ENCODE measurements around the gene PRDM16.

The PRDM16 gene

GRCh38 chr1:3312310-3312897 lies 243.4 kb downstream of the PRDM16 start:
- DNase-seq: no peak

DNA sequence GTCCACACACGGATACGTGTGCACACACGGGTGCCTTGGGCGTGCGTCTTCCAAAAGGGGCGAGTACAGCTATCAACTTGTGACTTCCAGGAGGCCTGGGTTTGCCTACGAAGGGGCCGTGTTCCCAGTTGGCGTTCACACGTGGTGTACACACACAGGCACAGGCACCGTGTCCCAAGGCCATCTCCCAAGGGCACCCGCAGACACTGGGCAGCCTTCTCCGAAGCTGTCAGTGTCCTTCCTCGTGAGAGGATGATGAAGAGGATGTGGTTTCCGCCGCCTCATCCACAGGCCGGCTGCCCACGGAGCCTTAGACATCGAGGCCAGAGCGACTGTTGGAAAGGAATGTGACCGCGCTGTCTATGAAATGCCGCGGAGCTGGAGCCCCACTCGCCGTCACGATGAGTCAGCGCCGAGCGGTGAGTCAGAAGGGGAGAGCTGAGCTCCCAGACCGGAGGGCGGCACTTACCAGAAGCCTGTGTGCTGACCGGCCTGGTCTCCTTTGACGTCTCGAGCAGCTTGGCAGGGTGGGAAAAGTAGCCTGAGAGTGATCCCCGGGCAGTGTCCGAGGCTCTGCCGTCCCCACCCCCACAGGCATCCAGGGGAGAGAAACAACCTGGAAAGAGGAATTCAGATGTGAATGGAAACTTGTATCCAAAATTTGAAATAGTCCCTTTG lies 244.0 kb downstream of the PRDM16 start:
- peak; percentile 99 for DNase-seq

- peak; percentile 89 for DNase-seq
Observed at GRCh38 chr1:3313576-3313950, 244.6 kb downstream of the PRDM16 start.

DNA sequence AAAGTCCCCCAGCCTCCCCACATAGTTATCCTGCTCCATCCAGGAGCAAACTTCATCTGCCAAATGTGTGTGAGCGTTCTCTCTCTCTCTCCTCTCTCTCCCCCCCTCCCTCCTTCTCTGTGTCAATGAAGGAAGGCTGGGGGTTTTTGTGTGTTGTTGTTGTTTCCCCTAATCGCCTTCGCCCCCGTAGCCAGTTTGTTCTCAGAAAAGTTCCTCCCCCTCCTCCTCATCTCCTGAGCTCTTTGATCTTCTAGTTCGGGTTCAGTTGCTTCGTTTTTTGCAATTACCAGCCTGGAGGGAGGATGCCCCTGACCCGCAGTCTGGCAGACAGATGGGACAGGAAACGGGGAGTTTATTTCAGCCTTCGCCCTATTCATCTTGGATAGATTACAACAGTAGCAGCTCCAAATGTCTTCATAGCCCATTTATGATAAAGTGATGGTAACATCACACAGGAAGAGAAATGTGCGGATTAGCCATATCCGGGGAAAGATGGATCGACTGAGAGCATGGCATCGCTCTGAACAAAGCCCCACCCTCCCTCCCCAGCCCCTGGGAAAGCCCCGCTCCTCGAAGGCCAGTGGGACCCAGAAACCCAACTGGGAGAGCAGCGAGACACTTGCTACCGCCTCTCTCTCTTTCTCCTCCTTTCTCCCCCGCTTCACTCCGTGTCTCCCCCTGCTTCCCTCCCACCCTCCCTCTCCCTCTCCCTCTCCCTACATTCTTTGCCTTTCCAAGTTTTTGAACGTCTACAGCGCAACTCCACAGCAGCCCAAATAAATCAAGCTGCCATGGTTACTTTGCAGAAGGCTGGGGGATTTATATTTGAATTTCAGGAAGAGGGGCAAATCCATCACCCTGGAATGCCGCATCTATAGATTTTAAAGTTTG lies 245.7 kb downstream of the PRDM16 start:
- DNase-seq: peak; percentile 65

DNA sequence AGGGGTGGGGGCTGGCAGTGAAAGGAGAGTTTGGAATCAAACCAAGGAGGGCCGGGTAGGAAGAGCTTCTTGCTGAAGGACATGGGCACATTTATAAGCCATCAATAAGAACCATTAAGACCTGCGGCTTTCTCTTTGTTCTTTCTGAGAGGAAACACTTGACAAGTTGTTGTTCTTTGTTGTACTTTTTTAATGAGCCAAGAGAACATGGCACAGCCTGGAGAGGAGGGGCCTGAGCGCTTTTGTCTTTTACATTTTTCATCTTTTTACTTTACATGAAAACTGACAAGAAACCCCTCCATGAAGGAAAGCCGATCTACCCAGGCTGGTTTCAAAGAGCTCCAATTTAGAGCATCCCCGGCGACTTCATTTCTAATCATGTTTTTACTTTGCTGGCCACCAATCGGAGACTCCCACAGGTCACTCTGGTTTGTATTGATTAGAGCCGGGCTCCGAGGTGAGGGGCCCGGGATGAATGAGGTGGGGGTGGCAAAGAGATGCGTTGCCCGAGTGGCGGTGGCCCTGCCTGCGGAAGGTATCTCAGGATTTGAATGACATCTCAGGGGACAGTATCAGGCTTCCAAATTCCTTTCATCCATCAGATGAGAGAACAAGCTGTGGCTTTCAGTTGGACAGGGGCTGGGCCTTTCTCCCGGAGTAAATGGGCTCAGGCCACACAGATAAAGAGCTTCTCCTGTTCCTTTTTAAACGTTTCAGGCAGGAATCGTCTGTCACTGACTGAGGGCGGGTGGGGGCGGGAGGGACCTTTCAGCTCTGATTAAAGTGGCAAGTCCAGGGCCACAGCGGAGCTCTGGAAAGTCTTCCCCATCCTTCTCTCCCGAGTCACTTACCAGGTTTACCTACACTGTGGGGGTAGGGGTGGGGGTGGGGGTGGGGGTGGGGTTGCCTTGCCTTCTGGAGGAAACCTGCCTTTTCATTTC lies 246.7 kb downstream of the PRDM16 start:
- DNase-seq: no peak

DNA sequence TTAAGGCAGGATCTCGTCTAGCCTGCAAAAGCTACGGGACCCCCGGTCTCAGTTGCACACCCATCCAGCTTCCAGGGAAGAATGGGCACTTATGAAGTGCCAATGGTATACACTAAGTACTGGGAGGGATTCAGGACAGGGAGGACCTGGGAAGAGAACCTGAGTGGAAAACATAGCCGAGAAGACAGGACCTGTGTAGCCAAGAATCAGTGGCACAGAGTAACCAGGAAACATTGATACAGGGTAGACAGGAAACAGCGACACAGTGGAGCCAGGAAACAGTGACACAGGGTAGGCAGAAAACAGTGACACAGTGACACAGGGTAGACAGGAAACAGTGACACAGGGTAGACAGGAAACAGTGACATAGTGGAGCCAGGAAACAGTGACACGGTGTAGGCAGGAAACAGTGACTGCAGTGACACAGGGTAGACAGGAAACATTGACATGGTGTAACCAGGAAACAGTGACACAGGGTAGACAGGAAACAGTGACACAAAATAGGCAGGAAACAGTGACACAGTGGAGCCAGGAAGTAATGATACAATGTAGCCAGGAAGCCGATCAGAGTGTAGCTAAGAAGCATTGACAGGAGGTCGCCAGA lies 247.4 kb downstream of the PRDM16 start:
- peak; percentile 35 for DNase-seq

- DNase-seq: no peak
Observed at GRCh38 chr1:3317456-3317855, 248.5 kb downstream of the PRDM16 start.

- no peak for DNase-seq
Observed at GRCh38 chr1:3318329-3318728, 249.3 kb downstream of the PRDM16 start.

DNA sequence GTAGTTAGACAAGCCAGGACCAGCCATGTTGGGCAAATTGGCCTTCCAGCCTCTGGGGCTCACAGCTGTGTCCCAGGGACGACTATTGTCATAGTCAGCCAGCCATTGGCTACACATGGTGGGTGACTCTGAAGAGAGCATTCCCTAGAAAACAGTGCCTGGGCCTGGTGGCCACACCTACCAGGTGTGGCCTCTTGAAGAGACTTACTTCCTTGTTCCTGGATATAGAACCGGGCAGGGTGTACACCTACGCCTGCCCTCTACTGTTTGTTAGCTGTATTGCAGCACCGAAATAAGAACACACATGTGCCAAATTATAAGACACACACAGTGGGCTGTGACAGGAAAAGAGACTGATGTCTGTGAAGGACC lies 250.9 kb downstream of the PRDM16 start:
- DNase-seq: peak; percentile 63

DNA sequence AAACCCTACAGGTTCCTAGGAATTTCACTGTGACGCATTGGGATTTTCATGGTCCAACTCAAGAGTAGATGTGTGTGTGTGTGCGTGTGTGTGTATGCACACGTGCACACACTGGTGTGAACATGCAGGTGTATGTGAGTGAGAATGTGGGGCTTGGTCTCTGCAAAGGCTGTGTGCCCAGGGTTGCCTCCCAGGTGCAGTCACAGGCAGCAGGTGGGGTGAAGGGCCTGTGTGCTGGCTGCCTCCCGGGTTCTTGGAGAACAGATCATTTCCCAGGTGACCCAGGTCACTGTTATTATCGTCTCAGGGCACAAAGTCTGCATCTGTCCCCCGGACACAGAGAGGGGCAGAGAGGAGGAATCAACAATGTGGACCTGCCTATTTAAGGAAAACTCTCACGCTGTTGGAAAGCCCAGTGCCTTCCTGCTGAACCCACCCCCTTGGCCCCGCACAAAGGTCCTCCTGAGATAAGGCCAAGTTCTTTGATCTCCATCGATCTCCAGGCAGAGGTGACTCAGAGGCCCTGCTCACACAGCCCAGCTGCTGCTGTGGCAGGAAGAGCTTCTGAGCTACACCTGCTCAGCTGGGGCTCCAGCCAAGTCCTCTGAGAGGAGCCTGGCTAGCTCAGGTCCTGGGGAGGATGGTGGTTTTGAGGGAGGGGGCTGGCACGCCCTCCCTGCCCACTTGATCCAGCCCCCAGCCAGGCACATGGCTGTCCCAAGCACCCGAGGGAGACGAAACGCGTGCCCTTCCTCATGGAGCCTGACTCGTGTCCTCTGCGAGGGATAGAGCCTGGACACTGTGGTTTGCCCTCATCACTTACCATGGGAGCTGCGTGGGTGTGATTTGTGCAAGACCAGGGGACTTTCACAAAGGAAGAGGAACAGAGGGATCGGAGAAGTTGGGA lies 251.5 kb downstream of the PRDM16 start:
- DNase-seq: no peak

- DNase-seq: peak; percentile 9
Observed at GRCh38 chr1:3321559-3322449, 252.8 kb downstream of the PRDM16 start.

GRCh38 chr1:3322450-3323020 lies 253.5 kb downstream of the PRDM16 start:
- no peak for DNase-seq

DNA sequence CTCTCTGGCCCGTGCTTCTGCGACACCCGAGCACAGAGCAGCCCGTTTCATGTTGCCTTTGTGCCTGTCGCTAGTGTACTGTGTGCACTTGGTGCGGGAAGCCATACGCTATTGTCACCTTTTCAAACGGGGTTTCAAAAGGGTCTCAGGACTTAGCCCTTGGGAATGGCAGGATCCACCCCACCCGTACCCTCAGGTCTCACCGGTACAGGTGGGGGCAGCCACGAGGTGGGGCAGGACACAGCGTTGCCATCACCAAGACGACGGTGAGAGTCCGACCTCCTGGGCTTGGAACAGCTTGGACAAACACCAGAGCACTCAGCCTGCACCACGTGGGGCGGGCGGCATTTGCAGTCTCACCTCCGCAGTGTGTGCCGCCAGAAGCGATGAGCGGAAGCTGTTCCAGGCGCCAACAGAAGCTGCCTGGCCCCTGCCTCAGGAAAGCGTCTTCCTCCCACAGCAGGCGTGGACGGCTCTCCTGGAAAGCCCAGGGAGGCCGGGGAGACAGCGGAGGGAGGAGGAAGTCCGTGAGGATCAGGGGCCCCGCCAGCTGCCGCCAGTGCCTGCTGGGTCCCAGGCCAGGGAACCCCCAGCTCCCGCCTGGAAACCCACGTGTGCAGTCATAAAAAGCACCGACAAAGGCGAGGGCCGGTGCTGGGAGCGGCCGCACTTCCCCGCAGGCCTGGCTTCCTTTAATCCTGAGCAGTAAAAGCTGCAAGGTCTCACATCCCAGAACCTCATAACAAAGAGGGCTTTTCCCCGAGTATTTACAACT lies 254.2 kb downstream of the PRDM16 start:
- DNase-seq: no peak

DNA sequence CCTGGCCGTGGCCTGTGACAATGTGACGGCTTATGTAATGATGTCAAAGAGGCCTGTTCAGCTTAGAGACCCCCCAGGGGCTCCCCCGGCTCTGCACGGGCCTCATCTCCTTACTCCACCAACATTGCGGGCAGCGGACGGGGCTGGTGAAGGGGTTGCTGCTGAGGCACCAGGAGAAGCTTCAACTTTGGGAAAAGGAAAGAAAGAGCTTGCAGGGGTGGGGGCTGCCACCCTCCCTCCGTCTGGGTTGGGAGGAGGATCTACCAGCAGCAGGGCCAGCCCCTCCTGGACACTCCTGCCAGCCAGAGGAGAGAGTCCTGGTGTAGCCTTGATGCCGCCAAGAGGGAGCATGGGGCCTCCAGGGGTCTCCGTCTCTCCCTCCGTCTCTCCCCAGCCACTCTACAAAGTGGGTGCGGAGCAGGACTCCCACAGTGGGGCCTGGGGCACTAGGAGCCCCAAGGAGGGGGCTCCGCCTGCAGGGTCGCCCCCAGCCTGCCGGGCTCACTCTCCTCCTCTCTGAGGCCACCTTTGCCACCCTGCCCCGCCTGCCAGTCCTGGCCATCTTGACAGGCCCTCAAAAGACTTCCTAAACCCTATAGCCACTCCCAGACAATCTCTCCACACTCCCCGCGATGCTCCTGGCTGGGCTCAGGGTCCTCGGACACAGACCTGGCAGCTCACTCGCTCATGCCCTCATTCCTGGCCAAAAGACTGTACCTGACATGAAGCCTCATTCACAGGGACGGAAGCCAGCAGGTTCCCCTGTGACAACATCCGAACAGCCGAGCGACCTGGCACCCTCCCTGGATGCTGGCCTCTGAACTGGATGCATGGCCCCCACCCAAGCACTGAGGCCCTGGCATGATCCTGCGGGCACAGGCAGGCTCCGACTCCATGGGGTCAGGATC lies 255.0 kb downstream of the PRDM16 start:
- DNase-seq: no peak

DNA sequence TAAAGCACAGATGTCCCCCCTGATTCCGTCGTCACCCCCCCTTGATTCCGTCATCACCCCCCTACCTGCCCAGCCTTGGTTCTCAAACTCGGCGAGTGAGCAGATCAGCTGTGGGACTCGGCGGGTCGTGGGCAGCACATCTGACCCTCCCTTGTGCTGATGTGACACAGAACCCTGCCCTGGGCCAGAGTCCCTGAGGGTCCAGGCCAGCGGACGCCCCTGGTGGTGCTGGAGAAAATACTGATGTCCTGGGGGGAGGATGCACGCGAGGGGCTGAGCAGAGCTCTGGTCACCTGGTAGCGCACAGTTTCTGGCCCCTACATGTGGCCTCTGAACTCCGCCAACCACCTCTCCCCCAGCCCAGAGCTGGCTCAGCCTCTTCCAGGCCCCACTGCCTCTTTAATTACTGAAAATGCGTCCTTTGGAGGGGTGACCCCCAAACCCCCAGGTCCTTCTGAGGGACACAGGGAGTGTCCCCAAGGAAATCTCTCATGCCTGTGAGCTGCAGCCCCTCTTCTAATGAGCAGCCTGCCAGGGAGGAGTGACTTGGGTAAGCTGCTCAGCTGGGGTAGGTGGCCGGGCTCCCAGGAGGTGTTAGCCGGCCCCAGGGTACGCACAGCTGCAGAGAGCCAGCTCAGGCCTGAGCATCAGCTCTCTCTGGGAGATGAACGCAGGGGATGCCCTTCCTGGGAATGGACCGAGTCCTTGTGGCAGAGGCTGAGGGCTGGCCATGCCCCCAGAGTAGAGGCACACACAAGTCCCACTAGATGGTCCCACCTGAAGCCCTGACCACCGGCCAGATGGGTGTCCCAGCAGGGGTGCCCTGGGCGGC lies 255.9 kb downstream of the PRDM16 start:
- DNase-seq: no peak

GRCh38 chr1:3326516-3327388 lies 257.7 kb downstream of the PRDM16 start:
- DNase-seq: no peak

All from fibroblast of skin of back (primary cell).